ENCODE measurements around the gene TRIM41. TPM values are rescaled to one million over a fixed set of nuclear protein-coding genes. Genes with fewer than 3 reads are reported as not detected.

TRIM41 gene
- polyA plus RNA-seq, 1 donor (not counting 4 experiments of a cell fraction or from before 2014, with no cell fraction given) = 13.4 TPM

- Histone ChIP-seq H2AFZ (ENCODE audit: control insufficient read depth, low read length) (no peak overlapping the region), H3K79me2 (ENCODE audit: control insufficient read depth, insufficient read depth, low read length) (peaks cover 4% of the 10 kb centered on the region), H3K36me3 (ENCODE audit: control insufficient read depth in 2 of 2, extremely low read depth in 1 of 2, insufficient read depth in 2 of 2, low read length in 2 of 2) (peaks cover 7 to 20% of the 10 kb centered on the region in 2 experiments), H3K9ac (ENCODE audit: control insufficient read depth, extremely low read depth, insufficient read depth, low read length) (no peak overlapping the region), H3K27ac (ENCODE audit: control insufficient read depth, insufficient read depth, low read length) (no peak overlapping the region), H4K20me1 (ENCODE audit: control insufficient read depth, extremely low read depth, insufficient read depth, low read length) (no peaks in the 10 kb centered on the region), H3K9me1 (ENCODE audit: control insufficient read depth, extremely low read depth, insufficient read depth, low read length) (no peaks in the 10 kb centered on the region), H3K4me3 (ENCODE audit: control insufficient read depth in 2 of 3, extremely low read depth in 1 of 3, insufficient read depth in 2 of 3, low read depth in 1 of 3, low read length in 3 of 3) (no peak overlapping the region), H3K27me3 (ENCODE audit: control insufficient read depth, extremely low read depth, insufficient read depth, low read length) (no peaks in the 10 kb centered on the region), H3K4me2 (ENCODE audit: control insufficient read depth, extremely low read depth, insufficient read depth, low read depth, low read length) (no peak overlapping the region), H3K9me3 (ENCODE audit: control insufficient read depth, low read depth, low read length) (no peaks in the 10 kb centered on the region), H3K4me1 (ENCODE audit: control insufficient read depth, extremely low read depth, insufficient read depth, low read length) (peaks cover 11% of the 10 kb centered on the region)
- FAIRE-seq (no peak), DNase-seq (ENCODE audit: low read depth, low spot score) (no peak)
- no peak for TF ChIP-seq EZH2 (IDR thresholded peaks at IDR 0.05; ENCODE audit: low read length)
- dilution Hi-C loops (cut with MboI; ENCODE audit: extremely low pct_ligation_motif_present, low sequenced_read_pairs) = no loop called here
These were observed 22.3 kb upstream of the TRIM41 start for GRCh38 chr5:181200816-181201215.

DNA sequence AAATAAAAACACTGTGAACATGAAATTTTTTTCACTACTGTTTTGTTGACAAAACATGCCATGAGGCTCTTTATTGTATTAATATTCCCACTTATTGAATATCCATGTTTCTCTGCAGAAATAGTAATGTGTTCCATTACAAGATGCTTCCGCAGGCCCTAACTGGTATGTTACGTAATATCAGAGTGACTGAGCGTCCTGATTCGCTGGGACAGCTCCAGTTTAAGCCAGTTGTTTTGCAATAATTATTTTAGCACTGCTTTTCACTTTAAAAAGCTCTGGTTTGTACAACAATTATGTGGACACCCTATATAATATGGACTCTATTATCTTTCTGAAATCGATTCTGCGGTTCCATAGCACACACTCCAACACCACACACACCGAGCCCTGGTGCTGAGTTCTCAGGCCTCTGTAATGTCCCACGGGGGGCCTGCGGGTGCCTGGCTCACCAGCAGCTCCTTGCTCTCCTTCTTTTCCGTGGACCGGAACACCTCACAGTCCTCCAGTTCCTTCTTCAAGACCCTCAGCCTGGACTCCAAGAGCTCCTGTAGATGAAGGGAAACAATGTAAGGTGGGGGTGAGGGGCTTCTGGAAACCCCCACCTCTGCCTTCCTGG is 19.9 kb upstream of the TRIM41 start:
- Histone ChIP-seq H3K4me2 (ENCODE audit: control insufficient read depth, extremely low read depth, insufficient read depth, low read depth, low read length) (peak overlapping the region; percentile 83), H2AFZ (ENCODE audit: control insufficient read depth, low read length) (no peak overlapping the region), H4K20me1 (ENCODE audit: control insufficient read depth, extremely low read depth, insufficient read depth, low read length) (no peaks in the 10 kb centered on the region), H3K27me3 (ENCODE audit: control insufficient read depth, extremely low read depth, insufficient read depth, low read length) (no peaks in the 10 kb centered on the region), H3K27ac (ENCODE audit: control insufficient read depth, insufficient read depth, low read length) (peak overlapping the region; percentile 43), H3K79me2 (ENCODE audit: control insufficient read depth, insufficient read depth, low read length) (peaks cover 4% of the 10 kb centered on the region), H3K4me1 (ENCODE audit: control insufficient read depth, extremely low read depth, insufficient read depth, low read length) (peaks cover 19% of the 10 kb centered on the region), H3K9me1 (ENCODE audit: control insufficient read depth, extremely low read depth, insufficient read depth, low read length) (no peaks in the 10 kb centered on the region), H3K36me3 (ENCODE audit: control insufficient read depth in 2 of 2, extremely low read depth in 1 of 2, insufficient read depth in 2 of 2, low read length in 2 of 2) (peaks cover 3 to 13% of the 10 kb centered on the region in 2 experiments), H3K4me3 (ENCODE audit: control insufficient read depth in 2 of 3, extremely low read depth in 1 of 3, insufficient read depth in 2 of 3, low read depth in 1 of 3, low read length in 3 of 3) (peak overlapping the region; percentile 71 to 87 (median 85)), H3K9me3 (ENCODE audit: control insufficient read depth, low read depth, low read length) (no peaks in the 10 kb centered on the region), H3K9ac (ENCODE audit: control insufficient read depth, extremely low read depth, insufficient read depth, low read length) (peak overlapping the region; percentile 63)
- DNase-seq (ENCODE audit: low read depth, low spot score) (no peak), FAIRE-seq (no peak)
- dilution Hi-C loops (cut with MboI; ENCODE audit: extremely low pct_ligation_motif_present, low sequenced_read_pairs) = no loop called here
- TF ChIP-seq, protein P1, sequence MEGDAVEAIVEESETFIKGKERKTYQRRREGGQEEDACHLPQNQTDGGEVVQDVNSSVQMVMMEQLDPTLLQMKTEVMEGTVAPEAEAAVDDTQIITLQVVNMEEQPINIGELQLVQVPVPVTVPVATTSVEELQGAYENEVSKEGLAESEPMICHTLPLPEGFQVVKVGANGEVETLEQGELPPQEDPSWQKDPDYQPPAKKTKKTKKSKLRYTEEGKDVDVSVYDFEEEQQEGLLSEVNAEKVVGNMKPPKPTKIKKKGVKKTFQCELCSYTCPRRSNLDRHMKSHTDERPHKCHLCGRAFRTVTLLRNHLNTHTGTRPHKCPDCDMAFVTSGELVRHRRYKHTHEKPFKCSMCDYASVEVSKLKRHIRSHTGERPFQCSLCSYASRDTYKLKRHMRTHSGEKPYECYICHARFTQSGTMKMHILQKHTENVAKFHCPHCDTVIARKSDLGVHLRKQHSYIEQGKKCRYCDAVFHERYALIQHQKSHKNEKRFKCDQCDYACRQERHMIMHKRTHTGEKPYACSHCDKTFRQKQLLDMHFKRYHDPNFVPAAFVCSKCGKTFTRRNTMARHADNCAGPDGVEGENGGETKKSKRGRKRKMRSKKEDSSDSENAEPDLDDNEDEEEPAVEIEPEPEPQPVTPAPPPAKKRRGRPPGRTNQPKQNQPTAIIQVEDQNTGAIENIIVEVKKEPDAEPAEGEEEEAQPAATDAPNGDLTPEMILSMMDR (optimal IDR thresholded peaks at IDR 0.05 in 1 of 3, IDR thresholded peaks at IDR 0.05 in 1 of 3, conservative IDR thresholded peaks at IDR 0.05 in 1 of 3; ENCODE audit: extremely low read depth in 1 of 3, insufficient read depth in 2 of 3, low read length in 3 of 3) = no peak
- TF ChIP-seq EZH2 (IDR thresholded peaks at IDR 0.05; ENCODE audit: low read length) = no peak

DNA sequence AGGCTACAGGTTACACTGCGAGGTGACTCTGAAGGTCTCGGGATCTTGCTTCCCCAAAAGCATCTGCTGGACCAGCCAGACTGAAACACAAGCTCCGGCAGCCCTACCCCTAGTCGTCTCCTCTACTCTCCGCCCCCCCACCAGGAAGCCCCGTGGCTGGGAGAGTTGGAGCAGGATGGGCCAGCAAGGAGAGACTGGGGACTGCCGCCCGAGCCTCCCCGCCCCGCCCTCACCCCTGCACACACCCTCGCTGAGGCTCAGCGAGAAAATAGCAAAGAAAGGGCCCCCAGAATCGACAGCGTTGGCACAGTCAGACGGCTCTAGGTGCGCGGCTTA is 19.3 kb upstream of the TRIM41 start:
- dilution Hi-C loops (cut with MboI; ENCODE audit: extremely low pct_ligation_motif_present, low sequenced_read_pairs) = no loop called here
- peak overlapping the region; percentile 63 for H3K9ac ChIP-seq (ENCODE audit: control insufficient read depth, extremely low read depth, insufficient read depth, low read length)
- peaks cover 4% of the 10 kb centered on the region for H3K79me2 ChIP-seq (ENCODE audit: control insufficient read depth, insufficient read depth, low read length)
- no peak for TF ChIP-seq EZH2 (IDR thresholded peaks at IDR 0.05; ENCODE audit: low read length)
- TF ChIP-seq, protein P1 (optimal IDR thresholded peaks at IDR 0.05 in 1 of 3, IDR thresholded peaks at IDR 0.05 in 1 of 3, conservative IDR thresholded peaks at IDR 0.05 in 1 of 3; ENCODE audit: extremely low read depth in 1 of 3, insufficient read depth in 2 of 3, low read length in 3 of 3) = no peak
- H3K36me3 ChIP-seq (ENCODE audit: control insufficient read depth in 2 of 2, extremely low read depth in 1 of 2, insufficient read depth in 2 of 2, low read length in 2 of 2) = peaks cover 3 to 13% of the 10 kb centered on the region in 2 experiments
- H3K4me1 ChIP-seq (ENCODE audit: control insufficient read depth, extremely low read depth, insufficient read depth, low read length) = peaks cover 19% of the 10 kb centered on the region
- DNase-seq (ENCODE audit: low read depth, low spot score) (no peak), FAIRE-seq (no peak)
- H3K27ac ChIP-seq (ENCODE audit: control insufficient read depth, insufficient read depth, low read length) = peak overlapping the region; percentile 43
- H3K4me3 ChIP-seq (ENCODE audit: control insufficient read depth in 2 of 3, extremely low read depth in 1 of 3, insufficient read depth in 2 of 3, low read depth in 1 of 3, low read length in 3 of 3) = peak overlapping the region; percentile 71 to 87 (median 85)
- H4K20me1 ChIP-seq (ENCODE audit: control insufficient read depth, extremely low read depth, insufficient read depth, low read length) = no peaks in the 10 kb centered on the region
- H3K4me2 ChIP-seq (ENCODE audit: control insufficient read depth, extremely low read depth, insufficient read depth, low read depth, low read length) = peak overlapping the region; percentile 83
- H3K27me3 ChIP-seq (ENCODE audit: control insufficient read depth, extremely low read depth, insufficient read depth, low read length) = no peaks in the 10 kb centered on the region
- no peaks in the 10 kb centered on the region for H3K9me3 ChIP-seq (ENCODE audit: control insufficient read depth, low read depth, low read length)
- H2AFZ ChIP-seq (ENCODE audit: control insufficient read depth, low read length) = peak overlapping the region; percentile 70
- H3K9me1 ChIP-seq (ENCODE audit: control insufficient read depth, extremely low read depth, insufficient read depth, low read length) = no peaks in the 10 kb centered on the region

All from keratinocyte (primary cell).